ENCODE data around the gene OTUB2.

DNA sequence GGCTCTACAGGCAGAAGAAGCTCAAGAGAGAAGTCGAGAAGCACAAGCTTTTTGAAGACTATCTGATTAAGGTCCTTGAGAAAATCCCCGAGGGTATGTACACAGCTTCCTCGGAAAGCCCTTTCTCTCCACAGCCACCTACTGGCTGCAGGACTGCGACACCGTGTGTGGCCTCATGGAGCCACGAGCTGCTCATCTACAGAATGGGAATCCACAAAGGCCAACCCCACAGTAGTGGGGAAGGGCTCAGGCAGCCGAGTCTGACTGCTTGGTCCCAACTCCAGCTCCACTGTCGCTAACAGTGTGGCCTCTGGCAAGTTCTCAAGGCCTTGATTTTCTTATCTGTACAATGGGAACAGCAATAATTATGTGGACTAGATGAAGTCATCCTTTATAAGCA lies 26.6 kb upstream of the OTUB2 start:
- TF ChIP-seq, protein P1, sequence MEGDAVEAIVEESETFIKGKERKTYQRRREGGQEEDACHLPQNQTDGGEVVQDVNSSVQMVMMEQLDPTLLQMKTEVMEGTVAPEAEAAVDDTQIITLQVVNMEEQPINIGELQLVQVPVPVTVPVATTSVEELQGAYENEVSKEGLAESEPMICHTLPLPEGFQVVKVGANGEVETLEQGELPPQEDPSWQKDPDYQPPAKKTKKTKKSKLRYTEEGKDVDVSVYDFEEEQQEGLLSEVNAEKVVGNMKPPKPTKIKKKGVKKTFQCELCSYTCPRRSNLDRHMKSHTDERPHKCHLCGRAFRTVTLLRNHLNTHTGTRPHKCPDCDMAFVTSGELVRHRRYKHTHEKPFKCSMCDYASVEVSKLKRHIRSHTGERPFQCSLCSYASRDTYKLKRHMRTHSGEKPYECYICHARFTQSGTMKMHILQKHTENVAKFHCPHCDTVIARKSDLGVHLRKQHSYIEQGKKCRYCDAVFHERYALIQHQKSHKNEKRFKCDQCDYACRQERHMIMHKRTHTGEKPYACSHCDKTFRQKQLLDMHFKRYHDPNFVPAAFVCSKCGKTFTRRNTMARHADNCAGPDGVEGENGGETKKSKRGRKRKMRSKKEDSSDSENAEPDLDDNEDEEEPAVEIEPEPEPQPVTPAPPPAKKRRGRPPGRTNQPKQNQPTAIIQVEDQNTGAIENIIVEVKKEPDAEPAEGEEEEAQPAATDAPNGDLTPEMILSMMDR (IDR thresholded peaks at IDR 0.05) = no peak
- no peak for TF ChIP-seq EP300 (IDR thresholded peaks at IDR 0.05)
